DMS114 treated with DMSO at 0.1 percent for 48 hours (cell line): ENCODE measurements around the gene ZNF212.

Experiments used
- DNase-seq: peaks from one replicate; lab custom pipeline; 2025; ENCODE audit not compliant: unreplicated experiment; lab: John Stamatoyannopoulos, UW

The ZNF212 gene

GRCh38 chr7:149284850-149285585 is 45.6 kb downstream of the ZNF212 start:
- peak; percentile 69 for DNase-seq

DNA sequence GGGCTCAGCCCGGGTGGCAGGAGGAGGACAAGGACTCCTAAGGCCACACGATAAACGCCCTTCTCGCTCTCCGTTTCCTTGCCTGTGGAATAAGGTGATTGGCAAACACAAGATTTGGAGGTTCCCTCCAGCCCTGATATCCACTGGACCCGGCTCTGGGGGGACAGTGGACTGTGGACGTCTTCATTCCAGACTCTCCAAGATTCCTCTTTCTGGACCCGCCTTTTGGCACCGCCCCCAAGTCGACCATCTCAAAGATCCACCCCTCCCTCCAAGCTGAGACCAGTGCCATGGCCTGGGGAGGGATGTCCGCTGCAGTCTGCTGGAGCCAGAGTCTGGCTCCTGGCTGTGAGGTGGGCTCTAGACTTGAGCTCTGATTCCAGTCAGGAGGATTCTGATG is 46.2 kb downstream of the ZNF212 start:
- DNase-seq: peak; percentile 13

DNA sequence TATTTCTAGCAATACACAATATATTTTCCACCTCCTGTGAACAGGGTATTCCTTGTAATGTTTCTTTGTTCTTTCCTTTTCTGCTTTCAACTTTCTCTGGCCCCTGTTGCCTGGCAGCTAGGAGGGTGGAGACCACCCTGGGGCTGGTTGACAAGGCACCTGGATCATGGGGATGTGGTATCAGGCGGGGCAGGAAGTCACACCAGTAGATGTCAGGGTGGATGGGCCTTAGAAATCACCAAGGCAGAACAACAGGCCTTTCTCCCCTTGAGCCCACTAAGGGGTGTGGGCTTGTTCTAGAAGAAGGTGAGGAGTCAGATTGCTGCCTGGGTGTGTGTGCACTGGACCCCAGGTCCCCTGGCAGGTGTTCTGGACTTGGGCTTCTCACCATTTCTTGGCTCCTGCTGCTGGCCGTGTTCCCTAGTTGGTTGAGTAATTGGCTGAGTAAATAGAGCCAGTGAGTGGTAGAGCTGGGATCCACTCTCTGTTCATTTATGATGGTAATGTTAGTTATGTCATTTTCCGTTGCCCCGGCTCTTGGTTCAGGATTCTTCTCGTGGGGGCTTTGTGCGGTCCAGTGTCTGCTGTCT is 47.5 kb downstream of the ZNF212 start:
- no peak for DNase-seq

DNA sequence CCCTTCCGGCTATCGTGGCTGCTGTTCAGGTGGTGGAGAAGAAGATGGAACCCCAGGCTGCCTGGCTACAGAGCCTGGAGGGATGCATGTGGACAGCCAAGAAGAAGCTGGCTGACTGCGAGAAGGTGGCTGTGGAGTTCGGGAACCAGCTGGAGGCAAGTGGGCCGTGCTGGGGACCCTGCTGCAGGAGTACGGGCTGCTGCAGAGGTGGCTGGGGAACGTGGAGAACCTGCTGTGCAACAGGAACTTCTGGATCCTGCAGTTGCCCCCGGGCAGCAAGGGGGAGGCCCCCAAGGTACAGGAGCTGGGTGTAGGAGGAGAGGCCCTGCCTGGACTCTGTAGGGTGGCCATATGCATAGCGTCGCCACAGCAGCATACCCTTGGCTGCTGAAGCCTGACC is 48.2 kb downstream of the ZNF212 start:
- DNase-seq: no peak

DNA sequence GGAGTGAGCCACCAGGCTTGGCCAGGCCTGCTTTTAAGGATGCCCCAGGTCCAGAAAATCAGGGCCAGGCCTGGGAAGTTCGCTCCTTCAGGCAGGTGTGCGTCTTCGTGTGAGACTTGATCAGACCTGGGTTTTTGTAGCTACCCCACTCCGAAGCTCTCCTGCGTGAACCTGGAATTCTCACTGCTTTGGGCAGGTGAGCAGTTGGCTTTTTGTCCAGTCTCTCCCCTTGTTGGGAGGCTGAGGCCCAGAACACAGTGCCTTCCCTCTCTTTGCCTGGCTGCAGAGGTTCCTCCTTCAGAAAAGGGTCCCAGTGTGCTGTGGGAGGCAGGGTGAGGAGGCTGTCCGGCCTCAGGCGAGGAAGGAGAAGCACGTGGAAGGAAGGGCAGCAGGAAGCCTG is 49.8 kb downstream of the ZNF212 start:
- DNase-seq: no peak

DNA sequence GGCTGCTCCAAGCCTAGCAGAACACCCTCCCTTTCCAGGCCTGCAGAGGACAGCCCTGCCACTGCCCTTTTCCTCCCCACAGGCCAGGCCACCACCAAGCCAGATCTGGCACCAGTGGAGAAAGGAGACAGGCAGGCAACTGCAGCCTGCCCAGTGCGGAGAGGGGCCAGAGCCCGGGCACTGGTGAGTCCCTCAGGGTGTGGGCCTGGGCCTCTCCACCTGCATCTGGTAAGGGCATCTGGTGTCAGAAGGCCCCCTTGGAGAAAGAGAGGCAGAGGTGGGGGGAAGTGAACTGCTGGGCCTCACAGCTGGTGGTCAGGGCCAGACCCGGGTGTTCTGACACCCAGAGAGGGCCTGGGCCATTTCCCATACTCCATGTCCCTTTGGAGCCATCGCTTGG is 50.4 kb downstream of the ZNF212 start:
- DNase-seq: no peak

DNA sequence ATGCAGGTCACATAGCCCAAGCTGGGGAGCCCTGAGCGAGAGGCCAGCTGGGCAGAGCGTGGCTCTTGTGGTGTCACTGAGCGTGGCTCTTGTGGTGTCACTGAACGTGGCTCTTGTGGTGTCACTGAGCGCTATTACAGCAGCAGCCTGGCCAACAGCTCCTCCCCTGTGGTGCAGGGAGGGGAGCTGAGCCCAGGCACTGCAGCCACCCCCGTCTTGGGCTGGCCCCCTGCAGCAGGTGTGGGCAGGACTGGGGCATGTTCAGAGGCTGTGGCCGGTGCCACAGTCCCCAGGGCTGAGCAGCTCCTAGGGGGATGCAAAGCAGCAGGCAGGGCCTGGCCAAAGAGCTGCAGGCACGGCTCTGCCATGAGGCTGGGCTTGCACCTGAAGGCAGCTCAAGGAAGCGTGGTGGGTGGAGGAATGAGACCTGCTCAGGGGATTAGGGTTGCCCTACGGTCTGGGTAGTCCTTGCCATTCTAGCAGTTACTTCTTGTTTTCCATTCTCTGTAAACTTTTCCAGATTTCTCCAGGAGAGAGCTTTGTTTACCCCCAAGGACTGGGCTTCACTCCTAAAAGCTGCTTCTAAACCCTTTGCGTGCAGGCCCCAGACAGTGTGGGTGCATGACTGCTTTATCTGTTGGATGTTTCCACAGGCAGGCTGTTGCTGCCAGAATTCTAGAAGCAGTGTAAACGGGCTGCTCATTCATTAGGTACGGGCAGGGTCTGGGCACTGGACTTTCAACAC is 51.8 kb downstream of the ZNF212 start:
- no peak for DNase-seq

- no peak for DNase-seq
Observed at GRCh38 chr7:149291781-149292461, 52.5 kb downstream of the ZNF212 start.

DNA sequence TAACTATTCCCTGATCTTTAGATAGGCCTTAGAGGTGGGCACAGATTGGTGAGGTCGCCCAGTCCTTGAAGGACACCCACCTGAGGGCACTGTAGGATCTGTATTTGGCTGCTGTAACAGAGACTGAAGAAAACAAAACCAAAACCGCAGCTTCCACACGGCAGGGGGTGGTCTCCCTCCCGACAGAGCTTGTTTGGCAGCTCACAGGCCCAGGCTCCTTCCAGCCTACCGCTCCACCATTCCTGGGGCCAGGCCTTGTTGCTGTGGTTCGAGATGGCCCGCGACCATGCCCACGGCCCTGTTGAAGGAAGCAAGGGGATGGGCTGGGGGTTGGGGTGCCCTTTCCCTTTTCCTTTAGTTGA is 53.0 kb downstream of the ZNF212 start:
- DNase-seq: no peak

DNA sequence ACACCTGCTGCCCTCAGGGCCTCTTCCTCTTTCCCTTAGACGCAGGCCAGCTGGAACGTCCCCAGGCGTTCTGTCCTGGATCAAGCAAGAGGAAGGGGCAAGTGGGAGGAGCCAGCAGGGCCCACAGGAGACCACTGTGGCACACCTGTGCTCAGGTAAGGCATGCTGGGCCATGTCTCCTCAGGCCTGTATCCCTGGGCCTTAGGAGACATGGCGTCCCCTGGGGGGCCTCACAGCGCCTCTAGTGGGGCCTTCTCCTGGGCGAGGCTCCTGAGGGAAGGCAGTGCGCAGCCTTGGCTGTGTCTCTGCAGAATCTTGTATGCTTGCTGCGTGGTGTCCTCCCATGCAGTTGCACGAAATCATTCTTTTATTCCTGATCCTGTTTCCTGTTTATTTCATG is 53.9 kb downstream of the ZNF212 start:
- no peak for DNase-seq

DNA sequence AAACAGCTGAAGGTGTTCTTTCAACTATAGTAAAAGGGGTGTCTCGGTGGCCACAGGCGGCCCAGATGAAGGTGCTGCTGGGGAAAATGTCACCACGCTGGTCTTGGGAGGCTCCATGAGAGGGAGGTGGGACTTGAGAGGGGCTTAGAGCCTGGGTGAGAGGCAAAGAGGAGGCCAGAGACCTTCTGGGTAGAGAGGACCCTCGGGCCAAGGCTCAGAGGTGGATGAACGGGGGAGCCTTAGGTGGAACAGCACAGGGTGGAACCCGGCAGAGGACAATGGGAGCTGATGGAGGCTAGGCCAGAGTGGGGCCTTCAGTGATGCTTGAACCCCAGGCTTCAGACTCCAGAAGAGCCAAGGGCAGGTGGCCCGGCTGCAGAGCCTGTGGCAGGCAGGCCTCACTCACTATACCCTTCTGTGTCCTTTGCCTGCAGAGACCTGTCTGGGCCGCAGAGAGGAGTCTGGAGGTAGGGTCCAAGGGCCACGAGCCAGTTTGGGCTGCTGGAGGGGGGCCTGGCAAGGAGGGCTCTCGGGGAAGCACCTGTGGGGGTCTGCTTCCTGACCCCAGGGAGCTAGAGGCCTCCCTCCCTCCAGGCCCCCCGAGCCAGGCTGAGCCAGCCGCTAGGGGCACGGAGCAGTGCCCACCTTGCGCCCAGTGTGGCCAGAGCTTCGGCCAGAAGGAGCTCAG is 54.6 kb downstream of the ZNF212 start:
- DNase-seq: no peak

DNA sequence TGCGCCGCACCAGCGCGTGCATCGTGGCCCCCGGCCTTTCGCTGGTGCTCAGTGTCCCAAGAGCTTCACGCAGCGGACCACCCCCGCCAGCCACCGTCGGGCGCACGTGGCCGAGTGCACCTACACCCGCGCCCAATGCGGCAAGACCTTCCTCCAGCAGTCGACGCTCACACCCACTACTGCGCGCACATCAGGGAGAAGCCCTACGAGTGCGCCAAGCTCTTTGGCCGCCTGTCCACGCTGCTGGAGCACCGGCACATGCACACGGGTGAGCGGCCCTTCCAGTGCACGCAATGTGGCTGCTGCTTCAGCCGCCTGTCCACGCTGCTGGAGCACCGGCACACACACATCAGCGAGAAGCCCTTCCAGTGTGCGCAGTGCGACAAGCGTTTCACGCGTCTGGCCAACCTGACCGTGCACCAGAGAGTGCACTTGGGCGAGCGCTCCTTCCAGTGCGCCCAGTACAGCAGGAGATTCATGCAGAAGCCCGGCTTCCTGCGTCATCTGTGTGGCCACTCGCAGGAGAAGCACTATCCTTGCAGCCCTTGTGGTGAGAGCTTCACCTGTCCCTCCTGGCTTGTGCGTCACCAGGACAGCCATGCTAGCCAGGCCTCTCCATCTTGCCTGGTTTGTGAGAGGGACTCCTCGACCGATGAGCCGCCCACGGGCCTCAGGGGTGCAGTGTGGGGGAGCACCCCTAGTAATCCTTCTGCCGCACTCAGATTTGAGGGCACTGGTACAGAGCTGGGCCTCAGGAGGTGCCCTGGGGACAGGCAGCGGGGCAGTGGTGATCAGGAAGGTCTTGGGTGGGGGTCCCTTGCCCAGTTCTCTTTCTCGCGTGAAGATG is 55.4 kb downstream of the ZNF212 start:
- no peak for DNase-seq

GRCh38 chr7:149295481-149295850 is 56.0 kb downstream of the ZNF212 start:
- no peak for DNase-seq

DNA sequence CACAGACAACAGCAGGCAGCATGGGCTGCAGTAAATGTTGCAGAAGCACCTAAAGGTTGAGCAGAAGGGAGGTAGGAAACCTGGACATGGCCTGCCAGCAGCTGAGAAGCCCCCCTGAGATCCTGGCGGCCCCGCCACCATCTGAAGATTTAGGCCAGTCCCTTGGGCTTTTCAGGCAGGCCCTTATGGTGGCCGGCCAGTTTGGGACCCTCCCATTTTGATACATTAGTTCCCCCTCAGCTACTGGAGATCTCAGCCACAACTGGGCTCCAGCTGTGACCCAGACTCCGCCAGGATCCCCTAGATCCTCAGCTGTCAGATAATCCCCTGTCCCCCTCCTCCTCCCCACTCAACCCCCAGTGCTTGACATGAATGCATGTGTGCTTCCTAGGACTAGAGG is 56.9 kb downstream of the ZNF212 start:
- DNase-seq: no peak

GRCh38 chr7:149297034-149297755 is 57.7 kb downstream of the ZNF212 start:
- no peak for DNase-seq

- no peak for DNase-seq
Observed at GRCh38 chr7:149300620-149301285, 61.3 kb downstream of the ZNF212 start.

GRCh38 chr7:149302222-149302621 is 62.8 kb downstream of the ZNF212 start:
- DNase-seq: no peak

- no peak for DNase-seq
Observed at GRCh38 chr7:149302865-149303264, 63.4 kb downstream of the ZNF212 start.

- no peak for DNase-seq
Observed at GRCh38 chr7:149304006-149304405, 64.6 kb downstream of the ZNF212 start.
